Stomach (tissue), 4 donors: ENCODE results near the gene DNAI1.

Experiments
- CTCF ChIP-seq, 7 experiments: fragments of 450-650 bp in 4 of 7; fragments of 200-600 bp in 3 of 7; sonication (generic) in 3 of 7; IDR thresholded peaks; one replicate each; pipeline ENCODE4 v1.5.1; 2016 to 2019; ENCODE audit warnings: antibody characterized with exemption in 7 of 7, control low read depth in 2 of 7, mild to moderate bottlenecking in 1 of 7
- POLR2A ChIP-seq, 4 donors: fragments of 450-650 bp; IDR thresholded peaks; one replicate each; pipeline ENCODE4 v1.6.1; 2016; ENCODE audit warnings: antibody characterized with exemption in 4 of 4, control low read depth in 2 of 4, mild to moderate bottlenecking in 1 of 4, moderate library complexity in 1 of 4
- POLR2AphosphoS5 ChIP-seq, 3 donors: sonication (generic); formaldehyde crosslinking; IDR thresholded peaks; one replicate each; pipeline ENCODE4 v1.6.1; 2016; ENCODE audit warnings: antibody characterized with exemption in 3 of 3

GRCh38 chr9:34556949-34557348 is 98.3 kb downstream of the DNAI1 start:
- TF ChIP-seq POLR2A (IDR thresholded peaks at IDR 0.05): no peak
- no peak for TF ChIP-seq POLR2AphosphoS5 (IDR thresholded peaks at IDR 0.05)
- TF ChIP-seq CTCF (IDR thresholded peaks at IDR 0.05): no peak
